Progenitor cell of endocrine pancreas (in vitro differentiated cells): Measurements from ENCODE around the gene FAM32A. TPM values are rescaled to one million over a fixed set of nuclear protein-coding genes. Genes with fewer than 3 reads are reported as not detected.

Experiments used
- DNase-seq: peaks from one replicate; pipeline ENCODE4 v3.0.0; 2021; ENCODE audit warnings: low spot score; ENCODE audit not compliant: unreplicated experiment
- H3K27ac Mint-ChIP-seq: 2 replicates; pipeline ENCODE4 v1.8.0; 2021; ENCODE audit warnings: mild to moderate bottlenecking, moderate library complexity, mixed read lengths
- H3K27me3 Mint-ChIP-seq: 2 replicates; pipeline ENCODE4 v1.8.0; 2021; ENCODE audit warnings: mixed read lengths
- H3K36me3 Mint-ChIP-seq: 2 replicates; pipeline ENCODE4 v1.8.0; 2022; ENCODE audit warnings: mixed read lengths; ENCODE audit not compliant: insufficient read depth
- H3K4me1 Mint-ChIP-seq: 2 replicates; pipeline ENCODE4 v1.8.0; 2021; ENCODE audit warnings: low read depth, mixed read lengths
- H3K4me3 Mint-ChIP-seq: 2 replicates; pipeline ENCODE4 v1.8.0; 2021; ENCODE audit warnings: low read depth, mild to moderate bottlenecking, moderate library complexity, mixed read lengths
- H3K9me3 Mint-ChIP-seq: 2 replicates; pipeline ENCODE4 v1.8.0; 2021; ENCODE audit warnings: low read depth, mixed read lengths
- total RNA-seq: library from RNA; stranded (reverse); gene quantifications from 2 replicates; pipeline ENCODE4 v1.2.1, GENCODE V29; 2021
- TF ChIP-seq, protein P1 (sequence below): fragments of 200-600 bp; sonication (generic); IDR thresholded peaks from one replicate; pipeline ENCODE4 v1.5.0; 2021; ENCODE audit warnings: antibody characterized with exemption, mild to moderate bottlenecking; ENCODE audit not compliant: unreplicated experiment

Gene FAM32A
- total RNA-seq, 1 donor from 2014 or later: 91.6 TPM

DNA sequence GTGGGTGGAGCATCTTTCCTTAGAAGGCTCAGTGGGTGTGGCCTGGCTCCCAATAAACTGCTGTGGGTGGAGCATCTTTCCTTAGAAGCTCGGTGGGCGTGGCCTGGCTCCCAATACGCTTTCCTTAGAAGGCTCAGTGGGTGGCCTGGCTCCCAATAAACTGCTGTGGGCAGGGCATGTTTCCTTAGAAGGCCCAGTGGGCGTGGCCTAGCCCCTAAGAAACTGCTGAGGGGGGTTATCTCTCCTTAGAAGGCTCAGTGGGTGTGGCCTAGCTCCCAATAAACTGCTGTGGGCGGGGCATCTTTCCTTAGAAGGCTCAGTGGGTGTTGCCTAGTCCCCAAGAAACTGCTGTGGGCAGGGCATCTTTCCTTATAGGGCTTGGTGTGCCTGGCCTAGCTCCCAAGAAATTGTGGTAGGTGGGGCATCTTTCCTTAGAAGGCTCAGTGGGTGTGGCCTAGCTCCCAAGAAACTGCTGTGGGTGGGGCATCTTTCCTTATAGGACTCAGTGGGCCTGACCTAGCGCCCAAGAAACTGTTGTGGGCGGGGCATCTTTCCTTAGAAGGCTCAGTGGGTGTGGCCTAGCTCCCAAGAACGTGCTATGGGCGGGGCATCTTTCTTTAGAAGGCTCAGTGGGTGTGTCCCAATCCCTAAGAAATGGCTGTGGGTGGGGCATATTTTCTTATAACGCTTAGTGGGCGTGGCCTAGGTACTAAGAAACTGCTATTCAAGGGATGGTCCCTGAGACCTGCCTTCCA is 31.5 kb upstream of the FAM32A start:
- TF ChIP-seq, protein P1, sequence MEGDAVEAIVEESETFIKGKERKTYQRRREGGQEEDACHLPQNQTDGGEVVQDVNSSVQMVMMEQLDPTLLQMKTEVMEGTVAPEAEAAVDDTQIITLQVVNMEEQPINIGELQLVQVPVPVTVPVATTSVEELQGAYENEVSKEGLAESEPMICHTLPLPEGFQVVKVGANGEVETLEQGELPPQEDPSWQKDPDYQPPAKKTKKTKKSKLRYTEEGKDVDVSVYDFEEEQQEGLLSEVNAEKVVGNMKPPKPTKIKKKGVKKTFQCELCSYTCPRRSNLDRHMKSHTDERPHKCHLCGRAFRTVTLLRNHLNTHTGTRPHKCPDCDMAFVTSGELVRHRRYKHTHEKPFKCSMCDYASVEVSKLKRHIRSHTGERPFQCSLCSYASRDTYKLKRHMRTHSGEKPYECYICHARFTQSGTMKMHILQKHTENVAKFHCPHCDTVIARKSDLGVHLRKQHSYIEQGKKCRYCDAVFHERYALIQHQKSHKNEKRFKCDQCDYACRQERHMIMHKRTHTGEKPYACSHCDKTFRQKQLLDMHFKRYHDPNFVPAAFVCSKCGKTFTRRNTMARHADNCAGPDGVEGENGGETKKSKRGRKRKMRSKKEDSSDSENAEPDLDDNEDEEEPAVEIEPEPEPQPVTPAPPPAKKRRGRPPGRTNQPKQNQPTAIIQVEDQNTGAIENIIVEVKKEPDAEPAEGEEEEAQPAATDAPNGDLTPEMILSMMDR: no peak
- H3K4me1 Mint-ChIP-seq: no peaks in the 10 kb centered on the region
- no peak for DNase-seq
- H3K4me3 Mint-ChIP-seq: no peak overlapping the region
- H3K9me3 Mint-ChIP-seq: no peaks in the 10 kb centered on the region
- H3K36me3 Mint-ChIP-seq: no peaks in the 10 kb centered on the region
- no peak overlapping the region for H3K27ac Mint-ChIP-seq
- no peaks in the 10 kb centered on the region for H3K27me3 Mint-ChIP-seq

- H3K4me3 Mint-ChIP-seq: no peak overlapping the region
- no peaks in the 10 kb centered on the region for H3K36me3 Mint-ChIP-seq
- H3K9me3 Mint-ChIP-seq: no peaks in the 10 kb centered on the region
- DNase-seq: no peak
- H3K27me3 Mint-ChIP-seq: no peaks in the 10 kb centered on the region
- TF ChIP-seq, protein P1: no peak
- no peaks in the 10 kb centered on the region for H3K4me1 Mint-ChIP-seq
- no peak overlapping the region for H3K27ac Mint-ChIP-seq
Measured at GRCh38 chr19:16154557-16154956, 30.7 kb upstream of the FAM32A start.

DNA sequence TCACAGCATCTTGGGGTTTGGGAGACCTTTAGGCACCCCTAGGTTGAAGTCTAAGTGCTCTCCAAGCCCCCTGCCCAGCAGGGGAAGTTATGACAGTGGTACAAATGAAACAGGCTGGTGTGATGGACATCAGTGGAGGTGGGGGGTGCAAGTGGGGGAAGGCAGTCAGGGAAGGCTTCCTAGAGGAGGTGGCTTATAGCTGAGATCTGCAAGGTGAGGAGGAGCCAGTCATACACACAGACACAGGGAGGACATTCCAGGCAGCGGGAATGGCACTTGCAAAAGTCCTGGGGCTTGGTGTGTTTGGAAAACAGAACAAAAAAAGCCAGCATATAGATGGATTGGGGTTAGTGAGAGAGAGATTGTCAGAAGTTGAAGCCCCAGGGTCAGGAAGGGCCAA is 30.1 kb upstream of the FAM32A start:
- TF ChIP-seq, protein P1: no peak
- no peaks in the 10 kb centered on the region for H3K9me3 Mint-ChIP-seq
- no peak for DNase-seq
- H3K27me3 Mint-ChIP-seq: no peaks in the 10 kb centered on the region
- H3K36me3 Mint-ChIP-seq: no peaks in the 10 kb centered on the region
- H3K4me3 Mint-ChIP-seq: no peak overlapping the region
- no peak overlapping the region for H3K27ac Mint-ChIP-seq
- H3K4me1 Mint-ChIP-seq: no peaks in the 10 kb centered on the region

GRCh38 chr19:16156904-16157303 is 28.3 kb upstream of the FAM32A start:
- H3K27me3 Mint-ChIP-seq: no peaks in the 10 kb centered on the region
- H3K4me3 Mint-ChIP-seq: no peak overlapping the region
- no peaks in the 10 kb centered on the region for H3K4me1 Mint-ChIP-seq
- no peaks in the 10 kb centered on the region for H3K36me3 Mint-ChIP-seq
- TF ChIP-seq, protein P1: no peak
- H3K27ac Mint-ChIP-seq: no peak overlapping the region
- DNase-seq: no peak
- no peaks in the 10 kb centered on the region for H3K9me3 Mint-ChIP-seq

DNA sequence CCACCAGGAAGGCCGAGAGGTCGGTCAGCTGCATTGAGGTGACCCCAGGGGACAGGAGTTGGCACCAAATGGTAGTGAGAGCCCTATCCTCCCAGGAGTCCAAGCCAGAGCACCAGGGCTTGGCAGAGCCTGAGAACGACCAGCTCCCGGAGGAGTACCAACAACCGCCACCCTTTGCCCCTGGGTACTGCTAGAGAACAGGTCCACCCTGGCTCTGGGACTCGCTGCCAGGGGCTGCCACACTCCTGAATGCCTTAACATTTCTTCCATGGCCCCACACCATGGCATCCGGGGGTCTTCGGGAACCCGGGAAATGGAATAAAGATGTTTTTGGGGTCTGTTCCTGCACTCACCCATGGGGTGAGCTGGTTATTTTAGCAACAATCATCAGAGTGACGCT is 27.6 kb upstream of the FAM32A start:
- no peaks in the 10 kb centered on the region for H3K36me3 Mint-ChIP-seq

More for the DNA sequence above, 27.6 kb upstream of the FAM32A start:
- no peaks in the 10 kb centered on the region for H3K9me3 Mint-ChIP-seq
- no peak overlapping the region for H3K4me3 Mint-ChIP-seq
- no peaks in the 10 kb centered on the region for H3K27me3 Mint-ChIP-seq
- H3K27ac Mint-ChIP-seq: no peak overlapping the region
- TF ChIP-seq, protein P1: no peak
- DNase-seq: no peak
- H3K4me1 Mint-ChIP-seq: no peaks in the 10 kb centered on the region
